HG03196 (cell line): ENCODE results near the gene GTF2E1.
"Not testable (repeated sequence)": the region's sequence is repeated elsewhere in the genome, so short reads cannot be mapped to it uniquely, and the experiment has no call there.

Experiments used
- ATAC-seq: cut with Tn5 transposase; IDR thresholded peaks from one replicate; pipeline ENCODE4 v1.9.1; 2021; ENCODE audit not compliant: unreplicated experiment

The GTF2E1 gene

GRCh38 chr3:120742198-120742848, at the start of gene GTF2E1, which contains the start of gene RABL3:
GTF2E1 (plus strand) TSS chr3:120742744; CDS start chr3:120750553, 7,809 bp downstream.
RABL3 (minus strand) TSS chr3:120742516; CDS start chr3:120742507, 9 bp downstream.
- ATAC-seq, result peak; percentile 99

- ATAC-seq, result no peak
Observed at GRCh38 chr3:120693439-120694171, 48.9 kb upstream of the GTF2E1 start.

DNA sequence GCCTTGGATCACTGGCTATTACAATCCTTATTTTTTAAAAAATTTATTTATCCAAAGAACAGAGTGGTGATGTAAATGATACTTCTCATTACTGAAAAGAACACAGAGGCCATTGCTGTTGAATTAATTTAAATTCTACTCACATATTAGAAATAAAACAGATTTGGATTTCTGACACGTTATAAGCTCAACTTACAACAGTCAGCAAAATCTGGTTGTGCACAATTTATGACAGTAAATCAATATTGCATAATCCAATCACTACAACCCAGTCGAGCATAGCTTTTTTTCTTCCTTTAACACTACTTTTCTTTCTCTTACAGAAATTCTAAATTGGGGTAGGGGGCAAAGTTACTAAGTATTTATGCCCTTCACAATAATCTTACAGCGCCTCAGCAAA, 43.2 kb upstream of the GTF2E1 start:
- no peak for ATAC-seq

DNA sequence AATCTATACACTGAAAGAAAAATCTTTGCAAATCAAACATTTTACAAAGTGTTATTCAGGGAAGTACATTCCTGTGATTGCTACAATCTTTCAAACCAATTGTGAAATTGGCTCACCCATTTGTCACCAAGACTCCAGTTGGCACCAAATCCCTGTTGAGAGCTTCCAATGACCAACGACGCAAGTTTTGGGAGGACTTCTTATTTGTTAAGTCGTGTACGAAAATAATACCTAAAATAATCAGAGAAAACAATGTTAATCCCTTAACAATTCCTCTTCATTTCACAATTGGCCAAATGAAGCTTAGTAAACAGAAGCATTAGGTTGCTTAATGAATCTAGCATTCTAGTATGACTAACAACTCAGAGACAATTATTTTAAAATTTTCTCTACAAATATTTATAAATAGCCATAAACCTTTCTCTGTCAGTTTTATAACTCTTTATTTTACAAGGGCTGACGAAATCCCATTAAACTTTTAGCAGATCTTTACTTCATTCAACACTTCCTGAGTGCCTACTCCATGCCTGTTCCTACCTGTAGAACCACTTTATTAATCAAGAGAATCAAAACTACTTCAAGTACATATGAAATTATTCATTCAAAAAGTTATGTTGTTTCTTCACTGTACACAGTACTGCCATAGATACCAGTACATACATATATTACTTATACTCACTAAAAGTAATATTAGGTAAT, 36.5 kb upstream of the GTF2E1 start:
- ATAC-seq, result no peak

- ATAC-seq, result no peak
Observed at GRCh38 chr3:120706950-120707349, 35.6 kb upstream of the GTF2E1 start.

DNA sequence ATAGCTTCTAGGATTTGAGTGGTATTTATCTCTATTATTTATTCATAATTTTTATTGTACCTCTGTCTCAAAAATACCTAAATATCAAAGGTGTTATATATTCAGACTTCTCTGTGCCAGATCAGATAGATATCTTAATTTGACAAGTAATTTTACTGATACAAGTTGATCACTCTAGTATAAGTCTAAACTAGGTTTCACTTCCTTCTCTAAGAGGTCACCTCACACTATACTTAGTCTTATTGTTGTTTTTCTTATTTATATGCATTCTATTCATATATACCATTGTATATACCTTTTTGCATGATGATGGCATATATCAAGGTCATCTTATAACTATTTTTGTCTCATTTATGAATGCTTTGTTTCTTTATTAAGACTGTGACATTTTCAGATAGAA, 34.1 kb upstream of the GTF2E1 start:
- no peak for ATAC-seq

- ATAC-seq, result no peak
Observed at GRCh38 chr3:120710369-120710768, 32.2 kb upstream of the GTF2E1 start.

- ATAC-seq, result no peak
Observed at GRCh38 chr3:120713262-120713661, 29.3 kb upstream of the GTF2E1 start.

DNA sequence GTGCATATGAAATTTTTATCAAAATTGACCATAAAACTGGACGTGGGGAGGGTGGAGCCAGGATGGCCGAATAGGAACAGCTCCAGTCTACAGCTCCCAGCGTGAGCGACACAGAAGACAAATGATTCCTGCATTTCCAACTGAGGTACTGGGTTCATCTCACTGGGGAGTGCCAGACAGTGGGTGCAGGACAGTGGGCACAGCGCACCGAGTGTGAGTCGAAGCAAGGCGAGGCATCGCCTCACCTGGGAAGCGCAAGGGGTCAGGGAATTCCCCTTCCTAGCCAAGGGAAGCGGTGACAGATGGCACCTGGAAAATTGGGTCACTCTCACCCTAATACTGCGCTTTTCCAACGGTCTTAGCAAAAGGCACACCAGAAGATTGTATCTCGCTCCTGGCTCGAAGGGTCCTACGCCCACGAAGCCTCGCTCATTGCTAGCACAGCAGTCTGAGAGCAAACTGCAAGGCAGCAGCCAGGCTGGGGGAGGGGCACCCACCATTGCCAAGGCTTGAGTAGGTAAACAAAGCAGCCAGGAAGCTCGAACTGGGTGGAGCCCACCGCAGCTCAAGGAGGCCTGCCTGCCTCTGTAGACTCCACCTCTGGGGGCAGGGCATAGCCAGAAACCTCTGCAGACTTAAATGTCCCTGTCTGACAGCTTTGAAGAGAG, 23.2 kb upstream of the GTF2E1 start:
- ATAC-seq, result not testable (repeated sequence)

DNA sequence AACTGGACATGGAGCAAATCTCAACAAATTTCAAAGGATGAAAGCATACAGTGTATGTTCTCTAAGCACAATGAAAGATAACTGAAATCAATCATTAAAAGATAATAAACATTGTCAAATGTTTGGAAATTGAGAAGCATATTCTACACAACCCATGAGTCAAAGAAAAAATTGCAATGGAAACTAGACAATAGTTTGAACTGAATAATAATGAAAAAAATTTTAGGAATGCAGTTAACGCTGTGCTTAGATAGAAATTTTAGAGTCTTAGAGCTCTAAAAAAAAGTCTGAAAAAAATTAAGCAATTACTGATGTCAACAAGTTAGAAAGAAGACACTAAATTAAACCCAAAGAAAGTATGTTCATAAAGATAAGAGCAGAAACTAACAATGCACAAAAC, 15.8 kb upstream of the GTF2E1 start:
- ATAC-seq, result no peak

- no peak for ATAC-seq
Observed at GRCh38 chr3:120730576-120731542, 11.7 kb upstream of the GTF2E1 start.

- not testable (repeated sequence) for ATAC-seq
Observed at GRCh38 chr3:120738006-120738405, 4.5 kb upstream of the GTF2E1 start.

DNA sequence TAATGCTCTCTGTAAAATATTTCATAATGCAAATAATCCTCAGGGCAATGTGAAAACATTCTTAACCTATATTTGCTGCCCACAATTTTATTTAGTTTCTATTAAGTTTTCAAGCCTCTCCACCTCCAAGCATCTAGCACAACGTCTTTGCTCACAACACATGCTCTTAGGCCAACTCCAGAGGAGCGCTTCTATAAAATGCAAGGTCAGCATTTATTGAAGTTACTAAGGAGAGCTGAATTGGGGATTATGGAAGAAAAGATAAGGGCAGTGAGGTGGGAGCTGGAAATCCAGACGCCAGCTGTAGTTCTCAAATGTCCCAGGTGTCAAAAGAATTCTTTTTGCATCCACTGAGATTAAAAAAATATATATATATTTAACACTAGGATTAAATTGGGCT, 1.2 kb upstream of the GTF2E1 start:
- no peak for ATAC-seq

GRCh38 chr3:120741837-120742197, 727 bp upstream of the GTF2E1 start:
- ATAC-seq, result no peak

GRCh38 chr3:120742849-120743365, 363 bp downstream of the GTF2E1 start:
- ATAC-seq, result peak; percentile 19

- no peak for ATAC-seq
Observed at GRCh38 chr3:120743556-120744195, 1.1 kb downstream of the GTF2E1 start.

DNA sequence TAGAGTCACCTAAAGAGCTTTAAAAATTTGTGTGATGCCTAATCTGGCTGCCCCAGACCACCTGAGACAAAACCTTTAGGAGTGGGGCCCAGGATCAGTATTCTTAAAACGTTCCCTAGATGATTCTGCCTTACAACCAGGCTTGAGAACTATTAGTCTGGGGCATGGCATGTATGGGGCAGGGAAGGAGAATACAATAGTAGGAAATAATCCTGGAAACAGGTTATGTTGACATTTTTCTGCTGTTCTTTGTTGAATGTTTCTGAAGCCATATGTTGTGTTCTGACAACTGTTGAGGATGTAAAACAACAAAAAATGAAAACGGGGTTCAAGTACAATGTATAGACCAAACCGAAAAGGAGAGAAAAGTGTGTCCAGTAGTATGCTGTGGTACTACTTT, 2.9 kb downstream of the GTF2E1 start:
- ATAC-seq, result no peak

DNA sequence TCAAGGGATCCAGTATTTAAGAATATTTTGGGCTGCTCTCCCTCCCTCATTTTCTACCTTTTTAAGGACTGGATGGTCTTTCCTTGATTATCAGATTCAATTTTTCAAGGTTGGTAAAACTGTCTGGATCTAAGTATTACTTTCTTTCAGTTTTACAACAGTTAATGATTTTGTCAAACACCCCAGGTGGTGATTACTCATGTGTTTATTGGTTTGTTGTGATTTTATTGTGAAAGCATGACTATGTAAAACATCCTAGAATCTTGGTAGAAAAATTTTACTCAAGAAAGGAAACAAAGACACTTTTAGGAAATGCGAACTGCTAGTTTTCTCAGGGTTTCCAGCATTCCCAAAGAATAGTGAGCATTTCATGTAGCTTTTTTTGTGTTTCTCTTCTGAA, 7.3 kb downstream of the GTF2E1 start:
- no peak for ATAC-seq

- no peak for ATAC-seq
Observed at GRCh38 chr3:120752230-120752629, 9.7 kb downstream of the GTF2E1 start.

- no peak for ATAC-seq
Observed at GRCh38 chr3:120752865-120753264, 10.3 kb downstream of the GTF2E1 start.
